K562 (cell line): ENCODE measurements around the gene MTFR2. TPM values are rescaled to one million over a fixed set of nuclear protein-coding genes. Genes with fewer than 3 reads are reported as not detected.

ENCODE experiments used
- ATAC-seq: fragments of 200-7000 bp; cut with Tn5 transposase; 3 replicates; pipeline ENCODE4 v1.9.1; 2020; ENCODE audit warnings: moderate library complexity
- BruUV-seq: library from RNA; stranded (reverse); fragments of 400-500 nt; replicated peaks from 2 replicates; lab custom pipeline; 2021; lab: Mats Ljungman, UMichigan
- CTCF ChIA-PET: fragments of 300-600 bp; formaldehyde crosslinking; extraction: SDS; loops from one replicate; lab custom pipeline; 2021; ENCODE audit warnings: low intra/inter-chr PET ratio; lab: Yijun Ruan, JAX
- POLR2A ChIA-PET: fragments of 300-600, 350-650 bp; sonication (Branson Sonifier 250); formaldehyde crosslinking; extraction: SDS; loops from one replicate; lab custom pipeline; 2021; ENCODE audit warnings: antibody characterized with exemption, inconsistent platforms; lab: Yijun Ruan, JAX
- DNase-seq, 4 experiments: peaks; one replicate each; pipeline versions ENCODE4 v3.0.0 to v3.0.0-alpha.2; 2011 to 2018; ENCODE audit warnings: low spot score in 3 of 4, mixed read lengths in 3 of 4; ENCODE audit errors: extremely low read depth in 1 of 4
- FAIRE-seq: peaks from 2 replicates; lab custom pipeline; 2011; peaks lifted over from hg19 to GRCh38; lab: Jason Lieb, UNC
- H2AFZ ChIP-seq: 2 replicates; pipeline ENCODE4 v1.6.0; 2011; ENCODE audit warnings: low read depth, low read length, control low read depth, inconsistent platforms
- H3K27ac ChIP-seq: fragments of 200-600 bp; 3 replicates; pipeline ENCODE4 v1.8.0; 2011; ENCODE audit warnings: low read depth, mild to moderate bottlenecking, control low read depth, inconsistent platforms, low read length, moderate library complexity, mixed read lengths; ENCODE audit errors: extremely low read depth
- H3K27me3 ChIP-seq, 2 experiments: fragments of 300-600 bp in 1 of 2; 2 replicates in 1 of 2; 3 replicates in 1 of 2; pipeline versions ENCODE4 v1.6.0 to v1.8.0; 2011; ENCODE audit warnings: inconsistent platforms in 2 of 2, low read length in 2 of 2, mild to moderate bottlenecking in 1 of 2, mixed read lengths in 1 of 2, moderate library complexity in 1 of 2; ENCODE audit not compliant: control insufficient read depth in 2 of 2, insufficient read depth in 2 of 2
- H3K36me3 ChIP-seq: fragments of 300-600 bp; 3 replicates; pipeline ENCODE4 v1.8.0; 2011; ENCODE audit warnings: mild to moderate bottlenecking, low read length, inconsistent platforms; ENCODE audit not compliant: control insufficient read depth, insufficient read depth
- H3K4me1 ChIP-seq, 2 experiments: fragments of 200-600 bp in 1 of 2; replicated peaks in 1 of 2; 2 replicates in 1 of 2; 3 replicates in 1 of 2; pipeline versions ENCODE4 v1.5.1 to v1.8.0; 2011; ENCODE audit warnings: inconsistent platforms in 2 of 2, low read length in 2 of 2, mild to moderate bottlenecking in 1 of 2, mixed read lengths in 1 of 2, moderate library complexity in 1 of 2; ENCODE audit not compliant: control insufficient read depth in 2 of 2, insufficient read depth in 2 of 2
- H3K4me2 ChIP-seq: 2 replicates; pipeline ENCODE4 v1.6.1; 2011; ENCODE audit warnings: low read length, control low read depth, inconsistent platforms, mixed read lengths; ENCODE audit not compliant: insufficient read depth
- H3K4me3 ChIP-seq: fragments of 200-600 bp; sonication (generic), shearing (Covaris generic); 2 replicates; pipeline ENCODE4 v1.5.1; 2016; ENCODE audit warnings: control low read depth, inconsistent platforms
- H3K79me2 ChIP-seq: fragments of 200-600 bp; 3 replicates; pipeline ENCODE4 v1.8.0; 2011; ENCODE audit warnings: low read length, inconsistent platforms; ENCODE audit not compliant: control insufficient read depth, insufficient read depth
- H3K9ac ChIP-seq, 2 experiments: 2 replicates each; pipeline versions ENCODE4 v1.6.0 to v1.6.1; 2011; ENCODE audit warnings: low read depth in 2 of 2, low read length in 2 of 2, control low read depth in 1 of 2, inconsistent platforms in 1 of 2, mild to moderate bottlenecking in 1 of 2, mixed read lengths in 1 of 2; ENCODE audit not compliant: insufficient read depth in 1 of 2
- H3K9me1 ChIP-seq: one replicate; pipeline ENCODE4 v1.6.0; 2011; ENCODE audit warnings: inconsistent platforms, mild to moderate bottlenecking, low read length, moderate library complexity; ENCODE audit not compliant: control insufficient read depth, insufficient read depth
- H3K9me3 ChIP-seq: replicated peaks from 2 replicates; pipeline ENCODE4 v1.5.1; 2011; ENCODE audit warnings: low read depth, low read length, inconsistent platforms; ENCODE audit not compliant: control insufficient read depth, insufficient read depth
- H4K20me1 ChIP-seq: replicated peaks from 2 replicates; pipeline ENCODE4 v1.6.1; 2011; ENCODE audit warnings: low read length, inconsistent platforms, mixed read lengths; ENCODE audit not compliant: control insufficient read depth, insufficient read depth
- ARHGAP35 ChIP-seq: fragments of 450-650 bp; IDR thresholded peaks from 2 replicates; pipeline ENCODE4 v1.6.1; 2018; ENCODE audit not compliant: partially characterized antibody
- EGR1 ChIP-seq: fragments of 450-650 bp; conservative IDR thresholded peaks from 2 replicates; pipeline ENCODE4 v1.6.1; 2017; ENCODE audit warnings: mild to moderate bottlenecking
- FUS ChIP-seq: fragments of 200-400 bp; formaldehyde crosslinking; optimal IDR thresholded peaks from 2 replicates; pipeline ENCODE3; 2017; ENCODE audit warnings: low read depth, low read length
- GTF2E2 ChIP-seq: fragments of 200-800 bp; sonication (Bioruptor generic); IDR thresholded peaks from 2 replicates; pipeline ENCODE4 v1.6.1; 2016; ENCODE audit warnings: missing genetic modification characterization, missing compliant biosample characterization
- HMBOX1 ChIP-seq: sonication (generic); IDR thresholded peaks from 2 replicates; pipeline ENCODE4 v1.6.1; 2016
- LARP7 ChIP-seq: fragments of 450-650 bp; IDR thresholded peaks from 2 replicates; pipeline ENCODE4 v1.6.1; 2016
- MEIS2 ChIP-seq: fragments of 450-650 bp; IDR thresholded peaks from 2 replicates; pipeline ENCODE4 v1.6.1; 2014; ENCODE audit warnings: mild to moderate bottlenecking; ENCODE audit not compliant: partially characterized antibody
- NFYB ChIP-seq: IDR thresholded peaks from 2 replicates; pipeline ENCODE4 v1.6.1; 2011; ENCODE audit warnings: mild to moderate bottlenecking, moderate library complexity; ENCODE audit not compliant: insufficient read length; ENCODE audit errors: extremely low read depth
- PHF8 ChIP-seq: fragments of 200-600 bp; sonication (generic); IDR thresholded peaks from 2 replicates; pipeline ENCODE4 v1.6.1; 2012; ENCODE audit warnings: mixed run types, mild to moderate bottlenecking, inconsistent platforms, low read length, moderate library complexity, borderline replicate concordance
- POLR3G ChIP-seq: IDR thresholded peaks from 2 replicates; pipeline ENCODE4 v1.6.1; 2011; ENCODE audit not compliant: insufficient read length, insufficient replicate concordance; ENCODE audit errors: extremely low read depth
- SMARCE1 ChIP-seq: fragments of 450-650 bp; IDR thresholded peaks from 2 replicates; pipeline ENCODE4 v1.7.1; 2016; ENCODE audit warnings: mild to moderate bottlenecking
- SRSF3 ChIP-seq: fragments of 200-400 bp; formaldehyde crosslinking; IDR thresholded peaks from 2 replicates; pipeline ENCODE4 v1.6.1; 2016; ENCODE audit warnings: mild to moderate bottlenecking, low read length, moderate library complexity; ENCODE audit not compliant: insufficient read depth
- TSC22D4 ChIP-seq: fragments of 450-650 bp; IDR thresholded peaks from 2 replicates; pipeline ENCODE4 v1.6.1; 2016; ENCODE audit warnings: missing genetic modification characterization, missing biosample characterization, control low read depth
- ZNF124 ChIP-seq: sonication (generic); formaldehyde crosslinking; IDR thresholded peaks from 2 replicates; pipeline ENCODE4 v1.8.1; 2022; ENCODE audit warnings: missing genetic modification reagents
- ZNF134 ChIP-seq: fragments of 250-450 bp; sonication (Bioruptor Pico); conservative IDR thresholded peaks from 2 replicates; pipeline ENCODE4 v1.4.0; 2020
- ZNF717 ChIP-seq: fragments of 250-450 bp; sonication (Bioruptor Pico); IDR thresholded peaks from 2 replicates; pipeline ENCODE4 v1.5.0; 2021
- ZNF77 ChIP-seq: fragments of 250-450 bp; sonication (Bioruptor Pico); IDR thresholded peaks from 2 replicates; pipeline ENCODE4 v1.5.0; 2020
- WGBS: fragments of 100-300 bp; shearing (Covaris generic); methylation state at CpG from one replicate; pipeline ENCODE4 v1.1.6; 2016; ENCODE audit warnings: low coverage, mixed read lengths; ENCODE audit not compliant: insufficient coverage; ENCODE audit errors: missing lambda C conversion rate; 5-methylcytosine and 5-hydroxymethylcytosine counted together
- in situ Hi-C: fragments of 300-500 bp; cut with MboI; formaldehyde crosslinking; loops from 4 replicates; pipeline ENCODE4 v1.15.0; 2018; ENCODE audit warnings: inconsistent platforms, mixed read lengths
- intact Hi-C: fragments of 100-400 bp; cut with micrococcal nuclease; formaldehyde crosslinking; loops from 2 replicates; pipeline ENCODE4 v1.14.2; 2022
- polyA plus RNA-seq, 8 experiments: library from polyadenylated mRNA; depleted of rRNA in 4 of 8; stranded (reverse) in 5 of 8; unstranded in 3 of 8; fragments of >200 nt; fragmentation: Nextera tagmentation in 2 of 8; fragmentation: Illumina TruSeq in 1 of 8; extraction: Ambion mirVana in 2 of 8; extraction: Trizol in 1 of 8; gene quantifications; 2 replicates each; pipeline versions ENCODE4 v1.2.1 to v1.2.3, GENCODE V29; 2011 to 2014; ENCODE audit warnings: inconsistent platforms in 1 of 8, missing spikeins in 1 of 8
- total RNA-seq, 7 experiments: library from RNA; depleted of rRNA in 6 of 7; stranded (reverse); fragments of >200 nt in 6 of 7; fragmentation: Illumina TruSeq in 2 of 7; extraction: Trizol in 2 of 7; gene quantifications; 2 replicates each; pipeline versions ENCODE4 v1.2.1 to v1.2.3, GENCODE V29; 2011 to 2021; ENCODE audit warnings: low replicate concordance in 1 of 7
- TF ChIP-seq, protein P1 (sequence below): fragments of 250-450 bp; sonication (Bioruptor Pico); IDR thresholded peaks from 2 replicates; pipeline ENCODE4 v1.5.0; 2021; ENCODE audit warnings: mild to moderate bottlenecking, borderline replicate concordance

MTFR2 gene
- total and polyA plus RNA-seq, 9 of the 15 experiments (the other 6 are each of a cell fraction or from before 2014, with no cell fraction given) = 10.1 to 63.3 (median 45.9) TPM

GRCh38 chr6:136262940-136263339, 12.8 kb upstream of the MTFR2 start:
- in situ Hi-C loops = no loop called here

More at GRCh38 chr6:136262940-136263339, 12.8 kb upstream of the MTFR2 start:
- Histone ChIP-seq H2AFZ (no peak overlapping the region), H3K9me1 (no peaks in the 10 kb centered on the region), H3K27me3 (no peaks in the 10 kb centered on the region), H3K27ac (no peak overlapping the region), H3K36me3 (peaks cover 100% of the 10 kb centered on the region), H3K4me3 (no peak overlapping the region), H3K9me3 (no peaks in the 10 kb centered on the region), H3K4me2 (no peak overlapping the region), H3K79me2 (peaks cover 53% of the 10 kb centered on the region), H3K9ac (no peak overlapping the region), H4K20me1 (peaks cover 9% of the 10 kb centered on the region), H3K4me1 (no peaks in the 10 kb centered on the region)
- TF ChIP-seq SMARCE1 = no peak
- TF ChIP-seq HMBOX1 = no peak
- no peak for TF ChIP-seq MEIS2
- no peak for TF ChIP-seq ZNF77 (CRISPR knock-in tag)
- TF ChIP-seq, protein P1, sequence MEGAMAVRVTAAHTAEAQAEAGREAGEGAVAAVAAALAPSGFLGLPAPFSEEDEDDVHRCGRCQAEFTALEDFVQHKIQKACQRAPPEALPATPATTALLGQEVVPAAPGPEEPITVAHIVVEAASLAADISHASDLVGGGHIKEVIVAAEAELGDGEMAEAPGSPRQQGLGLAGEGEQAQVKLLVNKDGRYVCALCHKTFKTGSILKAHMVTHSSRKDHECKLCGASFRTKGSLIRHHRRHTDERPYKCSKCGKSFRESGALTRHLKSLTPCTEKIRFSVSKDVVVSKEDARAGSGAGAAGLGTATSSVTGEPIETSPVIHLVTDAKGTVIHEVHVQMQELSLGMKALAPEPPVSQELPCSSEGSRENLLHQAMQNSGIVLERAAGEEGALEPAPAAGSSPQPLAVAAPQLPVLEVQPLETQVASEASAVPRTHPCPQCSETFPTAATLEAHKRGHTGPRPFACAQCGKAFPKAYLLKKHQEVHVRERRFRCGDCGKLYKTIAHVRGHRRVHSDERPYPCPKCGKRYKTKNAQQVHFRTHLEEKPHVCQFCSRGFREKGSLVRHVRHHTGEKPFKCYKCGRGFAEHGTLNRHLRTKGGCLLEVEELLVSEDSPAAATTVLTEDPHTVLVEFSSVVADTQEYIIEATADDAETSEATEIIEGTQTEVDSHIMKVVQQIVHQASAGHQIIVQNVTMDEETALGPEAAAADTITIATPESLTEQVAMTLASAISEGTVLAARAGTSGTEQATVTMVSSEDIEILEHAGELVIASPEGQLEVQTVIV (CRISPR knock-in tag) = no peak
- no peak for TF ChIP-seq PHF8
- TF ChIP-seq SRSF3 = no peak
- no peak for TF ChIP-seq ZNF717 (CRISPR knock-in tag)
- no peak for TF ChIP-seq LARP7
- TF ChIP-seq TSC22D4 (tag) = no peak
- TF ChIP-seq ZNF124 = no peak
- TF ChIP-seq GTF2E2 (tag) = no peak
- TF ChIP-seq ARHGAP35 = no peak
- no peak for TF ChIP-seq NFYB
- TF ChIP-seq ZNF134 (CRISPR knock-in tag) = no peak
- no peak for TF ChIP-seq POLR3G
- TF ChIP-seq FUS = no peak
- TF ChIP-seq EGR1 = no peak
- DNase-seq (no peak), ATAC-seq (no peak; the same call in 2 of the 3 replicates), FAIRE-seq (no peak)
- ChIA-PET POLR2A (interaction anchor here (0.9 to 2.6 kb wide), 7 partner anchors 8 to 25 kb away, joined by 3 to 19 read pairs (median 5); partner anchors contain the start of gene MTFR2), CTCF (no interaction called here)
- WGBS = 92% methylated on average over 1 of the region's 1 CpG
- no TSS peak for BruUV-seq
- intact Hi-C loops = no loop called here
